ENCODE measurements around the gene PLP2.
"Not testable (repeated sequence)": the region's sequence is repeated elsewhere in the genome, so short reads cannot be mapped to it uniquely, and the experiment has no call there.

Gene PLP2, protein sequence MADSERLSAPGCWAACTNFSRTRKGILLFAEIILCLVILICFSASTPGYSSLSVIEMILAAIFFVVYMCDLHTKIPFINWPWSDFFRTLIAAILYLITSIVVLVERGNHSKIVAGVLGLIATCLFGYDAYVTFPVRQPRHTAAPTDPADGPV

DNA sequence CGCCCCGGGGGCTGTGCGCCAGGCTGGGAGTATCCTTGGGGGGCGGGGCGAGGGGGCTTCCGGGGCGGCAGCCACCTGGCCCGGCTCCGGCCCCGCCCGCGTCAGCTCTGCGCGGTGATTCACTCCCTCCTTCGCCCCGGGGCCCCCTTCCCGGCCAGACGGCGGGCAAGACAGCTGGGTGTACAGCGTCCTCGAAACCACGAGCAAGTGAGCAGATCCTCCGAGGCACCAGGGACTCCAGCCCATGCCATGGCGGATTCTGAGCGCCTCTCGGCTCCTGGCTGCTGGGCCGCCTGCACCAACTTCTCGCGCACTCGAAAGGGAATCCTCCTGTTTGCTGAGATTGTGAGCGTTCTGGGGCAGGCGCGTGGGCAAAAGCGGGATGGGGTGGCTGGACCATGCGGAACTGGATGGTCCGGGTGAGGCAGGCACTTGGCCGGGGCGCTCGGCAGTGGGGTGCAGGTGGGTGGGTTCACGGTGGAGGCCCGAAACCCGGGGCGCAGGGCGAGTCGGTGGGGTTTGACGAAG is at the start of gene PLP2:
Gene PLP2, plus strand, starts transcription at position 147 of the 528 bp plus-strand sequence. Its CDS starts 103 bp downstream, at position 250.
- DNase-seq (ENCODE audit: low read depth in 1 of 2, low spot score in 1 of 2): peak; percentile 60 to 61

DNA sequence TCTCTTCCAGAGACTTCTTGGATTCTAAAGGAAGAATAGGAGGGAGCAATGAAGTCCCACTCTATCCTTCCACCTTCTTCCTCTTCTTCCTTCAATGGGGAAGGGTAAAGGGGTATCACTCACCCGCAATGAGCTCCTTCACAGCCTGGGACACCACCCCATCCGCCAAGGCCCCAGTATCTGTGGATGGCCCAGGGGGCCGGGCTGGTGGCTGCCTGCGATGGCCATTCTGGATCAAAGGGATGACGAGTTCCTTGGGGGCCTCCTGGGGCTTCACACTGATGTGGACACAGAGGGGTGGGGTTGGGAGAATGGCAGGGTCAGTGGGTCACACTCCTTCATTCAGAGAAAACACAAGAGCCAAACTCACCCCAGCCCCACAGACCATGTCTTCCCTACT is 49.2 kb upstream of the PLP2 start:
- DNase-seq (ENCODE audit: low read depth in 1 of 2, low spot score in 1 of 2): no peak

DNA sequence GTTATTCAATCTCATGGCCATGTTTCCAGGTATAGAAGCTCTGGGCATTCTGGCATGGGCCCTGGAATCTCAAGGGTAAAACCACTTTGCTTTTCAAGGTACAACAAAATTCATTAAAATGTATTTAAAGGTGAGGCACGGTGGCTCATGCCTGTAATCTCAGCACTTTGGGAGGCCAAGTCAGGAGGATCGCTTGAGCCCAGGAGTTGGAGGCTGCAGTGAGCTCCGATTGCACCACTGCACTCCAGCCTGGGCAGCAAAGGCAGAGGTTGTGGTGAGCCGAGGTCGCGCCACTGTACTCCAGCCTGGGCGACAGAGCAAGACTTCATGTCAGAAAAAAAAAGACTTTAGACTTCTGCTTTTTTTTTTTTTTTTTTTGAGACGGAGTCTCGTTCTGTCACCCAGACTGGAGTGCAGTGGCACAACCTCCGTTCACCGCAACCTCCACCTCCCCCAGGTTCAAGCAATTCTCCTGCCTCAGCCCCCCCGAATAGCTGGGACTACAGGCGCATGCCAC is 43.9 kb upstream of the PLP2 start:
- DNase-seq (ENCODE audit: low read depth in 1 of 2, low spot score in 1 of 2): not testable (repeated sequence)

DNA sequence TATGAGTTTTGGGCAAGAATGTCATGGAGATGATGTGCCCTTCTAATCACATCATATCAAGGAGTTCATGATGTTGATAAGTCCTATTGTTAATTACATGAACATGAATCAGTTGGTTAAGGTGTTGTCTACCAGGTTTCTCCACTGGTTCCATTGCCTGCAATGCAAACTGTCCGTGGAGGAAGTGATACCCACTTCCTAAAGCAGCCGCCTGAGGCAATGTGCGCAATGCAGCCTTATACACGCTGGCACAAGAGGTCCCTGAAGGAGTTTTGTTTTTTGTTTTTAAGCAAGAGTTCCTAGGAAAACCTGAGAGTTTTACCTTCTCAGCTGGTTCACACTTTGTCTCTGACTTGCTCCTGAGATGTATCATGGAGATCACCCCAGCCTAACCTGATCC is 42.3 kb upstream of the PLP2 start:
- DNase-seq (ENCODE audit: low read depth in 1 of 2, low spot score in 1 of 2): no peak

DNA sequence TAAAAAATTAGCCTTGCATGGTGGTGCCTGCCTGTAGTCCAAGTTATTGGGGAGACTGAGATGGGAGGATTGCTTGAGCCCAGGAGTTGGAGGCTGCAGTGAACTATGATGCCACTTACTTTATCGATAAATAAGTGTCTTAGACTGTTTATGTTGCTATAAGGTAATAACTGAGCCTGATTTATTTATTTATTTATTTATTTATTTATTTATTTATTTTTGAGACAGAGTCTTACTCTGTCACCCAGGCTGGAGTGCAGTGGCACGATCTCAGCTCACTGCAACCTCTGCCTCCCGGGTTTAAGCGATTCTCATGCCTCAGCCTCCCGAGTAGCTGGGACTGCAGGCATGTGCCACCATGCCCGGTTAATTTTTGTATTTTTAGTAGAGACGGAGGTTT is 39.4 kb upstream of the PLP2 start:
- not testable (repeated sequence) for DNase-seq (ENCODE audit: low read depth in 1 of 2, low spot score in 1 of 2)

DNA sequence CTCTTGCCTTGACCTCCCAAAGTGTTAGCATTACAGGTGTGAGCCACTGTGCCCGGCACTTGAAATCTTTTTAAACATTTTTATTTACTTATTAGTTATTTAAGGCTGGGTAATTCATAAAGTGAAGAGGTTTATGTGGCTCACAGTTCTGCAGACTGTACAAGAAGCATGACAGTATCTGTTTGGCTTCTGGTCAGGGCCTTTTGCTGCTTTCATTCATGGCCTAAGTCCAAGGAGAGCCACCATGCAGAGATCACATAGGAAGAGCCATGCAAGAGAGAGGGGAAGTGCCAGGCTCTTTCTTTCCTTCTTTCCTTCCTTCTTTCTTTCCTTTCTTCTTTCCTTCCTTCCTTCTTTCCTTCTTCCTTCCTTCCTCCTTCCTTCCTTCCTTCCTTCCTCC is 37.9 kb upstream of the PLP2 start:
- no peak for DNase-seq (ENCODE audit: low read depth in 1 of 2, low spot score in 1 of 2)

DNA sequence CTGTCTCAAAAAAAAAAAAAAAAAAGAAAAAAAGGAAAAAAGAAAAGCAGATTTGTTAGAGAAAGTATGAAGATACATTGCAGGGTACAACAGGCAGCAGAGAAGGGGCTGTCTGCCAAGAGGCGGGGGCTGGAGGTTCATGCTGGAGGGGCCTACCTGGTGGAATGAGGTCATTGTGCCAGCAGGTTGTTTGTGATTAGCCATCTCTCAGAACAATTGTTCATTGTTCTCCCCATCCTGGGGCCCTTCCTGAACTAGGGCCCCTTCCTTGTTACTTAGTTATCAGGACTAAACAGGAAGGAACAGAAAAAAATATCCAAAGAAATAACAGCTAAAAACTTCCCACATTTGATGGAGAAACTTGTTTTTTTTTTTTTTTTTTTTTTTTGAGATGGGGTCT is 34.2 kb upstream of the PLP2 start:
- no peak for DNase-seq (ENCODE audit: low read depth in 1 of 2, low spot score in 1 of 2)

DNA sequence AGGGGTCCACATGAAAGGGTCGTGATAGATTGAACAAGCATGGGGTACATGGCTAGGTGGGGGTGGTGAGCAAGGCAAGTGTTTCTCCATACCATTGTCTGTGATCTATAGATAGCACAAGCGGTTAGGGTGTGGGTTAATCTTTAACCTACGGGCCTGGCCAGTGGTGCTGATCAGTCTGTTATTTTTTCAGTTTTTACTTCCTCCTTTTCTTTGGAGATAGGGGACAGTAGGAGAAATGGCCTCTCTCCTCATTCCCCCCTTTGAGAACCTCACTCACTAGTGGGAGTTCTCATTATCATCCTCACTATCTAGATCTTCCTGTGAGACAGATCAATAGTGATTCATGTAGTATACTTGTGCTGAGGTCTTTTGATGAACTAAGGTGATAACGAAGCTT is 32.0 kb upstream of the PLP2 start:
- no peak for DNase-seq (ENCODE audit: low read depth in 1 of 2, low spot score in 1 of 2)

DNA sequence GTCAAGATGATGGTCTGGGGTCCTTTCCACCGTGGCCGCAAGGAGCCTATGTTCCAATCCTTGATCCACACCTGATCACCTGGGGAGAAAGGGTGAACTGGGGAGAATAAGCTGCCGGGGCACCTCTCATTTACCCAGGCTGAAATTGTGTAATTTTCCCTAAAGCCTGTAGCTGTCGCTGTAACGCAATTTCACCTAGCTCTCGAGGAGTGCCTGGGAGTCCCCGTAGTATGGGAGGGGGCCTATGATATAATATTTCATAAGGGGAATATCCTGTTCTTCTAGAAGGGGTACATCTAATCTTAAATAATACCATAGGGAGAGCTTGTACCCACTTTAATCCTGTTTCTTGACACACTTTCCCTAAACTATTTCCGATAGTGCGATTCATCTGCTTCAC is 29.4 kb upstream of the PLP2 start:
- not testable (repeated sequence) for DNase-seq (ENCODE audit: low read depth in 1 of 2, low spot score in 1 of 2)

DNA sequence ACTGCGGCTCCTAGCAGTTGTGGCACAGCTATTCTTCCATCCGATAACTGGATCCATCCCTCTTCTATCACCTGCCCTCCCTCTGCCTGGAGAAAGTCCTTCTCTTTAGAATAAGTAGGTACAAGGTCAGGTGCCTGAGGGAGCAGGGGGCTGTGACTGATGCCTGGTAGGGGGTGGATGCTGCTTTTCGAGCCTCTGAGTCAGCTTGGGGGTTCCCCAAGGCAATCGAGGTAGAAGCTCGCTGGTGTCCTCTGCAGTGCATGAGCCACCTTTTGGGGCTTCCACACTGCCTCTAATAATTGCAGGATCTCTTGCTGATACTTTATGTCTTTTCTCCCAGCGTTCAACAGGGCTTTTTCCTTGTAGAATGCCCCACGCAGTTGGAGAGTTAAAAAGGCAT is 28.5 kb upstream of the PLP2 start:
- DNase-seq (ENCODE audit: low read depth in 1 of 2, low spot score in 1 of 2): not testable (repeated sequence)

DNA sequence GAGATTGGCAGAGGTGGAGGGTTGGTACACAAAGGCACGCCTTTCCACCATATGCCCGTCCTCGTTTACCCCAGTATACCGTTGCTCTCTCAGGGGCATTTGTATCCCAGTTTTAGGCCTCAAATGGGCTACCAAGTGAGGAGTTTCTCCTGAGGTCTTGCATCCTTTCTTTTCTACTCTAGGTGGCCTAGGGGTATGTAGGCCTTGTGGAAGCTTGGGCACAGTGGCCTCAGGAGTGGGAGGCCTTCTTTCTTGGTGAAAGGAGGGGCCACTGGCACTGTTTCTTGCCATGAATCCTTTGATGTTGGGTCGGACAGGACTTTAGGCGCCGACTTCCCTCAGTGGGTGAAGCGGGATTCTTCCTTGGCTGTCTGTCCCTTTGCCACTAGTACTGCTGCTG is 24.4 kb upstream of the PLP2 start:
- DNase-seq (ENCODE audit: low read depth in 1 of 2, low spot score in 1 of 2): no peak

DNA sequence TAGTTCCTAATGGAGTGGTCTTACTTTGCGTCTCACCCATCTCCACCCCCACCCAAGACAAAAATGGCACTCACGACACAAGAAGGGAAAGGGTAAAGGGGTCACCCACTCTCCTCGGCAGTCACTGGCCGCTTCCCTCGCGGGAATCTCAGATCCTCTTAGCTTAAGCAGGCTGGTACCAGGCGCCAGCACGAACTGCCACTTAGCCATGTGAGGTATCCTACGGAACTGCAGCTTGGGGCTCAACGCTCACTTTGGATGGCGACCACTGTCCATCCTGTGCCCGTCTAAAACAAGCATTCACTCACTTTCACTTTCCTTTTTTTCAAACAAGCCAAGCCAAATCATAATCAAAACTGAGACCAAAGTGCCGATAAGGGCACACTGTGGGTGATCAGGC is 23.8 kb upstream of the PLP2 start:
- no peak for DNase-seq (ENCODE audit: low read depth in 1 of 2, low spot score in 1 of 2)

DNA sequence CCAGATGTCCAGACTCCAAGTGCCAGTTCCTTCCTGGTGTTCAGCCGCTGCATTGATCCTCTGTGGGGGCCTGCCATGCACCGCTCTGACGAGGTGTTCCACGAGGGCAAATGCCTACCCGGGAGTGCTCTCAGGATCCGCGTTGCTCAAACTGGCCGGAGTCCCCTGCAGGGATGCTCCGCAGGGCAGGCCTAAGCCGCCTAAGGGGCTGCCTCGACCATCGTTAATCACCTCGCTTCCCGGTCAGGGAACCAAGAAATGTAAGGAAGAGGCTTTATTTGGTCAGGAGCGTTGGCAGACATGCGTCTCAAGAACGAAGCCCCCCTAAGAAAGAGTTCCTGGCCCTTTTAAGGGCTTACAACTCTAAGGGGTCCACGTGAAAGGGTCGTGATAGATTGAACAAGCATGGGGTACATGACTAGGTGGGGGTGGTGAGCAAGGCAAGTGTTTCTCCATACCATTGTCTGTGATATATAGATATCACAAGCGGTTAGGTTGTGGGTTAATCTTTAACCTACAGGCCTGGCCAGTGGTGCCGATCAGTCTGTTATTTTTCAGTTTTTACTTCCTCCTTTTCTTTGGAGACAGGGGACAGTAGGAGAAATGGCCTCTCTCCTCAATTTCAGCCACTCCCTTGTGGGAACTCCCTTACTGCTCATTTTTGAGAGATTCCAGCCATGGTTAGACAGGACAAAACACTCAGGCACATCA is 23.2 kb upstream of the PLP2 start:
- DNase-seq (ENCODE audit: low read depth in 1 of 2, low spot score in 1 of 2): not testable (repeated sequence)

DNA sequence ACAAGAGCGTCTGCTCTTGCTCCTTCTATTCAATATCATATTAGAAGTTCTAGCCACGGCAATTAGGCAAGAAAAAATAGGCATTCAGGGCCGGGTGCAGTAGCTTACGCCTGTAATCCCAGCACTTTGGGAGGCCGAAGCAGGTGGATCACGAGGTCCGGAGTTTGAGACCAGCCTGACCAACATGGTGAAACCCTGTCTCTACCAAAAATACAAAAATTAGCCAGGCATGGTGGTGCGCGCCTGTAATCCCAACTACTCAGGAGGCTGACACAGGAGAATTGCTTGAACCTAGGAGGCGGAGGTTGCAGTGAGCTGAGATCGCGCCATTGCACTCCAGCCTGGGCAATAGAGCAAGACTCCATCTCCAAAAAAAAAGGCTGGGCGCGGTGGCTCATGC is 22.4 kb upstream of the PLP2 start:
- not testable (repeated sequence) for DNase-seq (ENCODE audit: low read depth in 1 of 2, low spot score in 1 of 2)

DNA sequence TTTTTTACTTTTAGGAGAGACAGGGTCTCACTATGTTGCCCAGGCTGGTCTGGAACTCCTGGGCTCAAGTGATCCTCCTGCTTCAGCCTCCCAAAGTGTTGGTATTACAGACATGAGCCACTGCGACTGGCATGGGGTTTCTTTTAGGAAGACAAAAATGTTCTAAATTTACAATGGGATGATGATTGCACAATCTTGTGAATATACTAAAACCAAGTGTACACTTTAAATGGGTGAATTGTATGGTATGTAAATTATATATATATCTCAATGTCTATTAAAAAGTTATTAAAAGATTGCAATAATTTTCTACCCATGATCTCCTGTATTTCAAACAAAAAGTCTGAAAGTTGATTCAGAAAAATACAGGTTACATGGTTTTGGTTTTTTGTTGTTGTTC is 18.2 kb upstream of the PLP2 start:
- DNase-seq (ENCODE audit: low read depth in 1 of 2, low spot score in 1 of 2): no peak

DNA sequence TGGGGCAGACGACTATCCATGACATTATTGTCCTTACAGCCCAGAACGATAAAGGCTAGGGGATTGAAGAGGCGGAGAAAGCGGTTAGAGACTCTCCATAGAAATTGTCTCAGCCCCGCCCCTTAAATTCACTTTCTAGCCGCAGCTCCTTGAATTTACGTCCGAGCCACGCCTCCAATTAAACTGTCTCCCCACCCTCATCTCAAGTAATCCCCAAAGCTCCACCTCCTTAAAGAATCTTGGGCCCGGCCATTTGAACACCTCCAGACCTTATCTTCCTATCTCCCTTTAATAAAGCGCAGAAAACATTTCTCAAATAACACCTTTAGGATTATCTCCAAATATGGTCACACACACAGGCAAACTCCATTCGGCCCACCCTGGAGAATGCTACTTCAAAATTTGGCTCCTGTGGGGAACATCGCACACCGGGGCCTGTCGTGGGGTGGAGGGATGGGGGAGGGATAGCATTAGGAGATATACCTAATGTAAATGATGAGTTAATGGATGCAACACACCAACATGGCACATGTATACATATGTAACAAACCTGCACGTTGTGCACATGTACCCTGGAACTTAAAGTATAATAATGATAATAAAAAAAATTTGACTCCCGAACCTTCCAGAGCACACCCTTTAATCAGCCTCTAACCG is 16.3 kb upstream of the PLP2 start:
- DNase-seq (ENCODE audit: low read depth in 1 of 2, low spot score in 1 of 2): no peak

DNA sequence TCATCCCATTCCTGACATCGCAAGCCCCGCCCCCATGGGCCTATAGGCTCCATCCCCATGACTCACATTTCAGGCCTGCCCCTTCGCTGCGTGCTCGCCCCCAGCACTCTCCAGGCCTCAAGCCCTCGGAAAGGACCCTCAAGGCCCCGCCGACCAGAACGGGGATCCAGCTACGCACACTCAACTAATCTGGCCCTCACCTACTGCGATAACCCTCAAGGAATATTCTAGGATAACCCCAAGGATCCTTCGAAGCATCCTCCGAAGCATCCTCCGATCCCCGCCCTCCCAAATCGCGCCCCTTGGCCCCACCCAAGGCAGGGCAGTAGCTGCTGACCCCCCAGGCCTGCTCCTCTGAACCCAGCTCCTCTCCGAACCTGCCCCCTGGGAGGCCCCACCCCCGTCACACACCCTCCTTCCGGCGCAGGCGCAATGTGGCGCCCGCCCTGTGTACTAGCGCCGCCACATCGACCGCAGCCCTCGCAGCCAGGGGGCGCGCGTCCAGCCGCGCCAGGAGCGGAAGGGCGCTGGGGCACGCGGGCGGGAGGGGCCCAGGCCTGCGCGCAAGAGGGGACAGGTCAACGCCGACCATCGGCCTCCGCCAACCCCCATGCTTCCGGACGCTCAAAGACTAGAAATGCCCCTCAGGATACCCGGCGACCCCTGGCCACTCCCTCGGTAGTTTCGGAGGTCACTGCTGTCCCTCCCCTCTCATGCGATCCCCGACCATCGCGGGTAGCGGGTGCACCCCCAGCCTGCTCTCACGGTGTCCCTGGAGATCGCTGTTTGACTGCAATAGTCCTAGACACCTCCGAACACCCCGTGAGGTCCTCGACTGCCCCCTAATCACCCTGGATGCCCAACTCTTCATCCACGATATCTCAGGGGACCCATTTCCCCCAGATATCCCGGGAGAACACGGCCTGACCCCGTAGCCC is 15.5 kb upstream of the PLP2 start:
- peak; percentile 69 to 77 for DNase-seq (ENCODE audit: low read depth in 1 of 2, low spot score in 1 of 2)

DNA sequence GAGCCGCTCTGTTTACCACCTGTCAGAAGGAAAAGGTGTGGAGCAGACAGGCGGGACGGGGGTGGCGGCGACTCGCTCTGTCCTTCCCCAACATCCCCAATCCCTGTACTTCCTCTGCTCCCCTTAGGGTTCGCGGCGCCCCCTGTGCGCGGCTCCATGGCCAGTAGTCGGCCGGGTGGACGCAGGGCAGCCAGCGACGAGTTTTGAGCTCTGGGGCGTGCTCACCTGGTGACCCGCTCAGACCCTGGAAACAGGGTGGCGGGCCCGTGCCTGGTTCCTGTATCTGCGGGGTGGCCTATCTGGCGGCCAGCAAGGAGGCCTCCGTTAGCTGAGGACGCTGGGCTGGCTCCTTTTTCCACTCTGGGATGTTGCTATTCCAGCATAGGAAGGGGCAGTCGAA is 14.5 kb upstream of the PLP2 start:
- no peak for DNase-seq (ENCODE audit: low read depth in 1 of 2, low spot score in 1 of 2)

DNA sequence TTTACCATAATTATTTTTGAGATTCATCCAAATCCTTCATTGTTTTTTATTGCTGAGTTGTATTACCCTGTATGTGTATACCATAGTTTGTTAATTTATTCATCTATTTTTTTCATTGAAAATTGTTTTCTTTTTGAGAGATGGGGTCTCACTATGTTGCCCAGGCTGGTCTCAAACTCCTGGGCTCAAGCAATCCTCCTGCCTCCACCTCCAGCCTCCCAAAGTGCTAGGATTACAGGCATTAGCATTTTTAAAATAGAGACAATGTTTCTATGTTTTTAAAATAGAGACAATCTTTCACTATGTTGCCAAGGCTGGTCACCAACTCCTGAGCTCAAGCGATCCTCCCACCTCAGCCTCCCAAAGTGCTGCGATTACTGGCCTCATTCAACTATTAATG is 10.8 kb upstream of the PLP2 start:
- DNase-seq (ENCODE audit: low read depth in 1 of 2, low spot score in 1 of 2): no peak

DNA sequence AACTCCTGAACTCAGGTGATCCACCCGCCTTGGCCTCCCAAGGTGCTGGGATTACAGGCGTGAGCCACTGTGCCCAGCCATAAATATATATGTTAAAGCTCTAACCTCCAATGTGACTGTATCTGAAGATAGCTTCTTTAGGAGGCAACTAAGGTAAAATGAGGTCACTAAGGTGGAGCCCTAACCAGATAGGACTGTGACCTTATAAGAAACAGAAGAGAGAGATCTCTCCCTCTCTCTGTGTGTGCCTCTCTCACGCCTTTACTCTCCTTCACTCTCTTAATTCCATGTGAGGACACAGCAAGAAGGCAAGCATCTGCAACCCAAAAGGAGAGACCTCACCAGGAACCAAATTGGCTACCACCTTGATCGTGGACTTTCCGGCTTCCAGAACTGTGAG is 10.1 kb upstream of the PLP2 start:
- no peak for DNase-seq (ENCODE audit: low read depth in 1 of 2, low spot score in 1 of 2)

DNA sequence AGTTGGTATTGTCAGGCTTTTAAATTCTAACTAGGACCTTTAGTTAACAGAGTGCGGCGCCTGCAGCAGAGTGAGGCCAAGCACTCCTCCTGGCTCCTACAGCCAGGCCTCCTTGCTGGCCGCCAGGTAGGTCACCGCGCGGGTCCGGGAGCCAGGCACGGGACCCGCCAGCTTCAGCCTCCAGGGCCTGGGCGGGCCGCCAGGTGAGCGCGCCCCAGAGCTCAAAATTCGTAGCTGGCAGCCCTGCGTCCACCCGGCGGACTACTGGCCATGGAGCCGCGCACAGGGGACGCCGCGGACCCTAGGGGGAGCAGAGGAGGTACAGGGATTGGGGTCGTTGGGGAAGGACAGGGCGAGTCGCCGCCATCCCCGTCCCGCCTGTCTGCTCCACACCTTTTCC is 9.1 kb upstream of the PLP2 start, which contains the start of gene MAGIX:
Gene MAGIX, plus strand, starts transcription at position 139 of the 400 bp plus-strand sequence. Its CDS starts 132 bp downstream, at position 271.
- DNase-seq (ENCODE audit: low read depth in 1 of 2, low spot score in 1 of 2): no peak
